HEK293T (cell line): Measurements from ENCODE around the gene CHRNB4.

ENCODE experiments used
- CTCF ChIA-PET: fragments of 350-600 bp; formaldehyde crosslinking; extraction: SDS; loops from one replicate; lab custom pipeline; 2021; ENCODE audit warnings: antibody characterized with exemption, inconsistent platforms; lab: Yijun Ruan, JAX
- POLR2A ChIA-PET: fragments of 350-600 bp; formaldehyde crosslinking; extraction: SDS; loops from one replicate; lab custom pipeline; 2020; ENCODE audit warnings: antibody characterized with exemption, inconsistent platforms; lab: Yijun Ruan, JAX
- DNase-seq: peaks from one replicate; pipeline ENCODE4 v3.0.0; 2012; ENCODE audit warnings: mixed read lengths; ENCODE audit errors: extremely low spot score
- ARNT ChIP-seq: fragments of 450-650 bp; IDR thresholded peaks from 2 replicates; pipeline ENCODE4 v1.6.1; 2017; ENCODE audit warnings: mild to moderate bottlenecking
- BHLHE40 ChIP-seq: fragments of 450-650 bp; IDR thresholded peaks from 2 replicates; pipeline ENCODE4 v1.6.1; 2016; ENCODE audit warnings: mild to moderate bottlenecking, moderate library complexity, borderline replicate concordance
- CTBP1 ChIP-seq: fragments of 450-650 bp; IDR thresholded peaks from 2 replicates; pipeline ENCODE4 v1.6.1; 2016; ENCODE audit warnings: borderline replicate concordance
- ELF4 ChIP-seq: fragments of 450-650 bp; IDR thresholded peaks from 2 replicates; pipeline ENCODE4 v1.6.1; 2017; ENCODE audit warnings: antibody characterized with exemption
- FOXA1 ChIP-seq: fragments of 450-650 bp; IDR thresholded peaks from 2 replicates; pipeline ENCODE4 v1.6.1; 2016; ENCODE audit warnings: mild to moderate bottlenecking
- FOXK2 ChIP-seq: fragments of 450-650 bp; IDR thresholded peaks from 2 replicates; pipeline ENCODE4 v1.6.1; 2016; ENCODE audit warnings: mild to moderate bottlenecking
- FOXM1 ChIP-seq: fragments of 450-650 bp; IDR thresholded peaks from 2 replicates; pipeline ENCODE4 v1.6.1; 2017; ENCODE audit warnings: mild to moderate bottlenecking, borderline replicate concordance
- HDGF ChIP-seq: fragments of 450-650 bp; IDR thresholded peaks from 2 replicates; pipeline ENCODE4 v1.6.1; 2017; ENCODE audit warnings: antibody characterized with exemption, borderline replicate concordance
- L3MBTL2 ChIP-seq: fragments of 450-650 bp; conservative IDR thresholded peaks from 2 replicates; pipeline ENCODE4 v1.6.1; 2016; ENCODE audit warnings: mild to moderate bottlenecking
- LEF1 ChIP-seq: fragments of 450-650 bp; IDR thresholded peaks from 2 replicates; pipeline ENCODE4 v1.6.1; 2017; ENCODE audit warnings: mild to moderate bottlenecking, borderline replicate concordance
- NFRKB ChIP-seq: fragments of 450-650 bp; IDR thresholded peaks from 2 replicates; pipeline ENCODE4 v1.6.1; 2016; ENCODE audit warnings: mild to moderate bottlenecking, moderate library complexity
- SP1 ChIP-seq: fragments of 450-650 bp; IDR thresholded peaks from 2 replicates; pipeline ENCODE4 v1.6.1; 2017
- SUZ12 ChIP-seq: fragments of 450-650 bp; IDR thresholded peaks from 2 replicates; pipeline ENCODE4 v1.6.1; 2016; ENCODE audit warnings: mild to moderate bottlenecking
- TARDBP ChIP-seq: fragments of 450-650 bp; IDR thresholded peaks from 2 replicates; pipeline ENCODE4 v1.6.1; 2016
- ZNF384 ChIP-seq: fragments of 450-650 bp; IDR thresholded peaks from 2 replicates; pipeline ENCODE4 v1.6.1; 2016
- TF ChIP-seq, protein P1 (sequence below): fragments of 450-650 bp; IDR thresholded peaks from 2 replicates; pipeline ENCODE4 v1.6.1; 2016

Gene CHRNB4

DNA sequence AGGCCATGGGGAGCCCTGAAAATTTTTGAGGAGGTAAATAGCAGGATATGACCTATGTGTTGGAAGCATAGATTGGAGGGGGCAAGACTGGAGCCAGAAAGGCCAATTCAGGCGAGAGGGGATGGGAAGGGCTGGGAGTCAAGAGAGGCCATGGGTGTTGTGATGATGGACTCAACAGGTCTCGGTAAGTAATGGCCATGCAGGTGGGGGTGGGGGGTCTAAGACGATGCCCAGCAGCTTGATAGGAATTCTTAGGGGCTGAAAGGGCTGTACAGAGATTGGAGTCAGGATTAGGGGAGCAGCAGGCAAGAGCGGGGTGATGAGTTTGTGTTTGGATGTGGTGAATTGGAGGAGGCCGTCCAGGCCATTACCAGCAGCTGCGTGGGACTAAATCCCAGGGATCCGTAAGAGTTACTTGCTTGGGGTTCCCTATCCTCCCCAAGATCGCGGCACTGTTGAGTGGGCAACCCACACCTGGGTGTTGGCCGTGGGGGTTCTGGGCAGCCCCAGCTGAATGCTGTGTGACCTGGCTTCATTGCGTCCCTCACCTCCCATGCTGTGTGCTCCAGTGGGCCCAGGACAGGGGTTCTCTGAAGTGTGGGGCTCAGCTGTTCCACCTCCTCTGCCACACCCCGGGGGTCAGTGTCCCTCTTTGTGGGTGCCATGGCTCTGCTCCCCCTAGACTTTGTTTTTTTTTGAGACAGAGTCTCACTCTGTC lies 41.8 kb upstream of the CHRNB4 start:
- POLR2A ChIA-PET: no interaction called here
- DNase-seq: no peak
- TF ChIP-seq BHLHE40 (no peak), L3MBTL2 (no peak), SUZ12 (no peak), TARDBP (no peak), ARNT (no peak), HDGF (no peak), NFRKB (no peak), ZNF384 (no peak), SP1 (no peak), FOXM1 (no peak)
- TF ChIP-seq, protein P1, sequence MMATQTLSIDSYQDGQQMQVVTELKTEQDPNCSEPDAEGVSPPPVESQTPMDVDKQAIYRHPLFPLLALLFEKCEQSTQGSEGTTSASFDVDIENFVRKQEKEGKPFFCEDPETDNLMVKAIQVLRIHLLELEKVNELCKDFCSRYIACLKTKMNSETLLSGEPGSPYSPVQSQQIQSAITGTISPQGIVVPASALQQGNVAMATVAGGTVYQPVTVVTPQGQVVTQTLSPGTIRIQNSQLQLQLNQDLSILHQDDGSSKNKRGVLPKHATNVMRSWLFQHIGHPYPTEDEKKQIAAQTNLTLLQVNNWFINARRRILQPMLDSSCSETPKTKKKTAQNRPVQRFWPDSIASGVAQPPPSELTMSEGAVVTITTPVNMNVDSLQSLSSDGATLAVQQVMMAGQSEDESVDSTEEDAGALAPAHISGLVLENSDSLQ: no peak
- CTCF ChIA-PET: no interaction called here

DNA sequence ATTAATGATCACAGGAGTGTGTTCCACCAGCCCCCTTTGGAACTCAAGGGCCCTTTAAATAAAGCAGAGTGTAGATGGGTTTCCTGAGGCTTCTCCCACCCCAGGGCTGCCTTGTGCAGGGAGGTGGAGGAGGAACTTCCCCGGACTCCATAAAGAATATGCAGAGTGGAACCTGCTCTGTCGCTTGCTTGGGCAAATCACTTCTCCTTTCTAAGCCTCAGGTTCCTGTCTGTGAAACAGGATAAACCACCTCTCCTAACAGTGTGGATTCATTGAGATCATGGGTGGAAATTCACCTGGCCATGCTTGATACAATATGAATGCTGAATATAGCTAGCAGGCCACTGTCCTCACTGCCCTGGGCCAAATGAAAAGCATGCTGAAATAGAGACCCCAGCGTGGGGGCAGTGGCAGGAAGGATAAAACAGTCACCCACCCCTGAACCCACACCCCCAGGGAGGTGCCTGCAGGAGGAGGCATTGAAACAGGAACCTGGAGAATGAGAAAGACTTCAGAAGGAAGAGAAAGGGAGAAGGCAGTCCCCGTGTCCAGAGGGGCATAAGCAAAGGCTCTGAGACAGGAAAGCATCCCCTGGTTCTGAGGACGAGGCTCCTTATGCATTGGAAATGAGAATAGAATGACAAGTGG lies 41.1 kb upstream of the CHRNB4 start:
- no peak for TF ChIP-seq L3MBTL2
- TF ChIP-seq ARNT: no peak
- no peak for TF ChIP-seq ELF4
- no peak for TF ChIP-seq CTBP1
- TF ChIP-seq FOXA1: no peak
- TF ChIP-seq SP1: no peak
- TF ChIP-seq TARDBP: no peak
- no peak for TF ChIP-seq FOXK2
- no peak for TF ChIP-seq HDGF
- no peak for TF ChIP-seq BHLHE40
- TF ChIP-seq ZNF384: no peak
- TF ChIP-seq NFRKB: no peak
- TF ChIP-seq, protein P1: no peak
- TF ChIP-seq LEF1: no peak
- TF ChIP-seq SUZ12: no peak
- TF ChIP-seq FOXM1: no peak
- POLR2A ChIA-PET: no interaction called here
- CTCF ChIA-PET: interaction anchor here (0.8 kb wide), 1 partner anchor 10 kb away, joined by 3 read pairs; no protein-coding TSS in a partner anchor
- DNase-seq: no peak

DNA sequence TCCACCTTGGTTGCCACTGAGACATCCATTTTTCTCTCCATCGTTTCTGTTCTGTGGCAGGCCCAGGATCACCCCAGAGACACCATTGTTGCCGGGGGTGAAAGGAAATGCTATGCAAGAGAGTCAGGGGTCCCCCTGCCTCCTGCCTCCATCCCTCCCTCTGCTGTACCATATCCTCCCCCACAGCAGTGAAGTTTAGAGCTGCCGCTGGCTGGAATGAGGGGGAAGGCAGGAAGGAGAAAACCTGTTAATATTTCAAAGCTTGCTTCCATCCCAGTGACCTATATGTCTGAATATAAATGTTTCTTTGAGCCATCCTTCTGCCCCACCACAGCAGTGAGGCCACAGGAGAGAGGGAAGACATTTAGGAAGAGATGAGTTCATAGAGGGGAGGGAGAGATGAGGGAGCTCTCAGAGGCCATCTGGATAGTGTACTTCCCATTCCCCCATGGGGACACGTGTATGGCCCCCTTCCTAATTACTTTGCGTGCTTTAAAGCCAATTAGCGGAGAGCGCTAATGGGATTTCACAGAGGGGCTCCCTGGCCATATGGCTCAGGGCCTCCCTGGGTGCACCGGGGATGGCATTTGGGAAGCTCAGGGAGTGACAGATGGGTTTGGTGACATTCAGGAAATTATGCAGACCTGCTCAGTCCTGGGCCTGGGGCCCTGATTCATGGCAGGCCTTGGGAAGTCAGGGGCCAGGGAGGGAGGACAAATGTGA lies 40.4 kb upstream of the CHRNB4 start:
- DNase-seq: no peak
- ChIA-PET POLR2A (no interaction called here), CTCF (interaction anchor here (0.8 kb wide), 1 partner anchor 10 kb away, joined by 3 read pairs; no protein-coding TSS in a partner anchor)
- TF ChIP-seq, protein P1: no peak
- TF ChIP-seq ARNT (no peak), SUZ12 (no peak), FOXA1 (no peak), FOXM1 (no peak), LEF1 (no peak), ZNF384 (no peak), ELF4 (no peak), NFRKB (no peak), CTBP1 (no peak), TARDBP (no peak), HDGF (no peak), FOXK2 (no peak), SP1 (no peak), BHLHE40 (no peak), L3MBTL2 (no peak)

DNA sequence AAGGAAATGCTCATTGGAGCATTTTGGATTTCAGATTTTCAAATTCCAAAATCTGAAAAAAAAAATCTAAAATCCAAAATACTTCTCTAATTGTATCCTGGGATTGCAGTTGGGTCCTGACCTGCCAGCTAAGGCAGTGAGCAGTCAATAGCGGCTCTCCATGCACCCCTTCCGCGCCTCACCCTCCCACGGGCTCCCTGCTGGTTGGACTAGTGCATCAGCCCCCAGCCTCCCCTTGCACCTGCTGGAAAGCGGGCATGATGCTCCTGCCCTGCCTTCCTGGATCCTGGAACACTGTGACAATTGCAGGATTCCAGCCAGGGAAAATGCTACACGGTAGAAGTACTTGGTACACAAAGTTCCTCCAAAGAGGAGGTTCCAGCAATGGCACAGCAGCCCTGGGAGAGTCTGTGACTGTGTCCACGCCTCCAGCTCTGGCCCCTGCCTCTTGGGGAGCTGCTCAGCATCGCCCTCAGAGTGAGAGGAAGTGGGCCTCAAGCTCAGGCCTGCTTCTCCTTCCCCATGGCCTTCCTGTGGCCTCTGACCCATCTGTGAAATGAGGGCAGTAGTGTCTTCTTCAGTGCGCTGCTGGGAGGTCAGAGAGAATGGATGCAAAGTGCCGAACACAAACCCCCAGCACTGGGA lies 39.5 kb upstream of the CHRNB4 start:
- ChIA-PET POLR2A (no interaction called here), CTCF (no interaction called here)
- DNase-seq: no peak
- TF ChIP-seq ELF4 (no peak), SUZ12 (no peak), LEF1 (no peak), FOXK2 (no peak), FOXM1 (no peak), L3MBTL2 (no peak), NFRKB (no peak), TARDBP (no peak), HDGF (no peak), ZNF384 (no peak)
- TF ChIP-seq, protein P1: no peak
